SK-N-SH treated with all-trans-retinoic acid at 6 μM for 48 hours (cell line): ENCODE measurements around the gene SCAF4.

ENCODE experiments used
- ARNTL ChIP-seq: fragments of 450-650 bp; formaldehyde crosslinking; IDR thresholded peaks from 2 replicates; pipeline ENCODE4 v1.5.0; 2020; ENCODE audit warnings: low read depth, mild to moderate bottlenecking, moderate library complexity, borderline replicate concordance
- PATZ1 ChIP-seq: fragments of 250-450 bp; sonication (Bioruptor Pico); IDR thresholded peaks from 2 replicates; pipeline ENCODE4 v1.8.0; 2020; ENCODE audit warnings: mild to moderate bottlenecking, moderate library complexity, borderline replicate concordance
- PPARA ChIP-seq: fragments of 250-450 bp; sonication (Bioruptor Pico); IDR thresholded peaks from 2 replicates; pipeline ENCODE4 v1.5.0; 2020; ENCODE audit warnings: mild to moderate bottlenecking, borderline replicate concordance

DNA sequence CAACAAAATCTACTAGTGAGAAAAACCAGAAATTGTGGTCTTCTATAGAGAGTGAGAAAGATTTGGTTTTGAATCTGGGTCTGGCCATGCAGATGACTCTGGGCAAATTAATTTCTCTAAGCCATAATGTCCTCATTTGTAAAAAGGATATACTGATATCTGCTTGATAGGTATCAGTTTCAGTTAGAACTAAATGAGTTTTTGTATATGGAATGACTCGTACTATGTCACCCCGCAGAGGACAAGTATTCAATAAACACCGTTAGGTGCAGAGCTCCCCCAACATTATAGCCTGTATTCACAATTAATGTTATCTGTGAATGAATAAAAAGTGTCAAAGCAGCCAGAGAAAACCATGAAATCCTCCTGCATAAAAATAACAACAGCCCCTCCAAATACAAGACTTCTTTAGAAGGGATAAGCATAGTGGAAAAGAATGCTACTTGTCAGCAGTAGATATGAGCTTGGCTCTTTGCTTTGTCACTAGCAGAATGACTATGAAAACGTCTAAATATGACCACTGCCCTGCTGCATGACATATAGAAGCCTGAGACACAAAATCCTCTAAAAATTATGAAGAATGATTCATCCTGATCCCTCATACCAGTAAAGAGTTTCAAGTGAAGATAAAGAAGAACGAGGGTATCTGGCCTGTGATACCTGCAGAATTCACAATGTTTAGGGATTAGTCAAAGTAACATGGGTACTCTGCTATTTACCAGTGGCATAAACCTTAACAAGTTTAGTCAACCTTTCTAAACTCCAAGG is 17.8 kb downstream of the SCAF4 start:
- no peak for TF ChIP-seq PATZ1 (CRISPR knock-in tag)
- no peak for TF ChIP-seq PPARA (CRISPR knock-in tag)
- no peak for TF ChIP-seq ARNTL (CRISPR knock-in tag)
